ENCODE results near the gene RBBP8.

GRCh38 chr18:23038712-23039111 lies 105.6 kb downstream of the RBBP8 start:
- TF ChIP-seq CTCF (IDR thresholded peaks at IDR 0.05) = no peak
- TF ChIP-seq ZFX (IDR thresholded peaks at IDR 0.05; ENCODE audit: borderline replicate concordance) = no peak
